Mucosa of descending colon (tissue), 3 donors: ENCODE results near the gene BTBD16. TPM values are rescaled to one million over a fixed set of nuclear protein-coding genes. Genes with fewer than 3 reads are reported as not detected.

Experiments
- ATAC-seq: fragments of 200-7000 bp; cut with Tn5 transposase; one replicate; pipeline ENCODE4 v1.9.1; 2020; ENCODE audit warnings: mild to moderate bottlenecking, moderate library complexity
- DNase-seq, 3 donors: peaks; one replicate each; pipeline ENCODE4 v3.0.0-alpha.2; 2020
- H3K36me3 ChIP-seq: fragments of 200-600 bp; one replicate; pipeline ENCODE4 v1.8.0; 2021; ENCODE audit warnings: low read depth, mild to moderate bottlenecking
- H3K4me1 ChIP-seq: fragments of 200-600 bp; one replicate; pipeline ENCODE4 v1.8.0; 2021; ENCODE audit warnings: low read depth, mild to moderate bottlenecking
- H3K4me3 ChIP-seq: fragments of 200-600 bp; one replicate; pipeline ENCODE4 v1.8.0; 2021; ENCODE audit warnings: mild to moderate bottlenecking
- H3K9me3 ChIP-seq: fragments of 200-600 bp; one replicate; pipeline ENCODE4 v1.8.0; 2021; ENCODE audit warnings: mild to moderate bottlenecking
- CTCF ChIP-seq: fragments of 200-600 bp; IDR thresholded peaks from one replicate; pipeline ENCODE4 v1.8.0; 2022; ENCODE audit warnings: antibody characterized with exemption, mild to moderate bottlenecking
- intact Hi-C, 2 donors: fragments of 100-400 bp; cut with DNase I in 1 of 2; cut with micrococcal nuclease in 1 of 2; formaldehyde crosslinking; loops; one replicate each; pipeline versions ENCODE4 v1.11.0 to v1.11.1; 2022; cut with DNase I, micrococcal nuclease
- total RNA-seq, 3 donors: library from RNA; stranded (reverse); fragmentation: NEBNext Ultra II Directional in 2 of 3; extraction: Animal tissue kit (Norgen Biotek cat#: 25700) in 2 of 3; gene quantifications; one replicate each; pipeline versions ENCODE4 v1.2.1 to v1.2.4, GENCODE V29; 2021 to 2023
- donor health status: DM: no; HTN: no; CAD: no; lungs with moderate emphysema.
- donor health status: DM: no; HTN: no; CAD: no.
- donor health status: DM: no; HTN: yes; CAD: no.

Gene BTBD16
- total RNA-seq, 3 donors from 2014 or later: 0.16 to 0.60 (median 0.26) TPM

- no peak for TF ChIP-seq CTCF
- intact Hi-C loops: no loop called here
- DNase-seq (peak in 1 of 3 donors; percentile 46), ATAC-seq (peak; percentile 57)
- Histone ChIP-seq H3K9me3 (no peaks in the 10 kb centered on the region), H3K4me3 (no peak overlapping the region), H3K4me1 (no peaks in the 10 kb centered on the region), H3K36me3 (no peaks in the 10 kb centered on the region)
Measured at GRCh38 chr10:122279725-122280141, 8.6 kb downstream of the BTBD16 start.

- Histone ChIP-seq H3K9me3 (no peaks in the 10 kb centered on the region), H3K4me3 (no peak overlapping the region), H3K36me3 (no peaks in the 10 kb centered on the region), H3K4me1 (no peaks in the 10 kb centered on the region)
- intact Hi-C loops: no loop called here
- DNase-seq (no peak), ATAC-seq (no peak)
- no peak for TF ChIP-seq CTCF
Measured at GRCh38 chr10:122280156-122280555, 9.1 kb downstream of the BTBD16 start.

- intact Hi-C loops: no loop called here
- no peak for DNase-seq
- no peak overlapping the region for H3K4me3 ChIP-seq
- H3K9me3 ChIP-seq: no peaks in the 10 kb centered on the region
- no peak for ATAC-seq
- H3K36me3 ChIP-seq: no peaks in the 10 kb centered on the region
- TF ChIP-seq CTCF: no peak
- no peaks in the 10 kb centered on the region for H3K4me1 ChIP-seq
Measured at GRCh38 chr10:122281018-122281626, 10.0 kb downstream of the BTBD16 start.

GRCh38 chr10:122281751-122282150 lies 10.7 kb downstream of the BTBD16 start:
- DNase-seq (no peak), ATAC-seq (no peak)
- Histone ChIP-seq H3K4me3 (no peak overlapping the region), H3K4me1 (no peaks in the 10 kb centered on the region), H3K36me3 (no peaks in the 10 kb centered on the region), H3K9me3 (no peaks in the 10 kb centered on the region)
- no peak for TF ChIP-seq CTCF
- intact Hi-C loops: no loop called here

GRCh38 chr10:122282253-122282671 lies 11.2 kb downstream of the BTBD16 start:
- ATAC-seq: no peak
- Histone ChIP-seq H3K9me3 (no peaks in the 10 kb centered on the region), H3K4me3 (no peak overlapping the region), H3K4me1 (no peaks in the 10 kb centered on the region), H3K36me3 (no peaks in the 10 kb centered on the region)
- intact Hi-C loops: no loop called here
- no peak for DNase-seq
- TF ChIP-seq CTCF: no peak

- H3K36me3 ChIP-seq: no peaks in the 10 kb centered on the region
- no peaks in the 10 kb centered on the region for H3K9me3 ChIP-seq
- no peak for ATAC-seq
- intact Hi-C loops: no loop called here
- no peaks in the 10 kb centered on the region for H3K4me1 ChIP-seq
- H3K4me3 ChIP-seq: no peak overlapping the region
- TF ChIP-seq CTCF: no peak
- no peak for DNase-seq
Measured at GRCh38 chr10:122282909-122283308, 11.8 kb downstream of the BTBD16 start.
